GM10847 (cell line): Measurements from ENCODE around the gene RSPH9.

ENCODE experiments used
- POLR2A ChIP-seq: IDR thresholded peaks from 2 replicates; pipeline ENCODE4 v1.6.1; 2011; ENCODE audit not compliant: insufficient read length; ENCODE audit errors: extremely low read depth

The RSPH9 gene

DNA sequence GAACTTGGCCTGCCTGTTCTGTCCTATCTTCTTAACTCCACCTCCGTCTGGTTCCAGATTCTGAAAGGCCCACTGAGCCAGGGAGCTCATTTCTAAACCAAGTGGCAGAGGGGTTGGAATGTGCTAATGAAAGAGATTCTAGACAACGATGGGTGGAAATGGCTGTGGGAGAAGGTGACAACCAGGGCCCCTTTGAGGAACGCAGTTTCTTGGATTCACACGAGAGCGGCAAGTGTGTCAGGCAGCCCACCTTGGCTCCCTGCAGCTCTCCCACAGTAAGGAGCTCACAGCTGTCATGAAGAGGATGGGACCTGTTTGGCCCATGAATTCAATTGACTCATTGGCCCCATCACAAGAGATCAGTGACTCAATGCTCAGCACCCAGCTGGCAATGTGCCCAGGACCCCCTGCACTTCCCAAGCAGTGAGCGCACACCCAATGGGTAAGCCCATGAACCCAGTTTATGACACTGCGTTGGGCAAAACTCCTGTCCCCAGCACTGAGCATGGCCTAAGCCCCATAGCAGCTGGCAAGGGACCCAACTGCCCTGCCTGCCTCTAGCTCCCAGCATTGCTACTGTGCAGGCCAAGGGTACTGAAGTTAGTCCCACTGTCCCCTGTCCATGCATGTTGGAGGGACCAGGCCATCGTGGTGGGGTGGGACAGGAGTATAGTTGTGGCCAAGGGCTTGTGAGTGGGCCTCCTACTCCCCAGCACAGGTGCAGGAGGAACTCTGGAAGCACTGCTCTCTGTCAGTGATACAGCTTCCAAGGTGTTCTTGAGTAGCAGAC, 26.4 kb downstream of the RSPH9 start:
- no peak for TF ChIP-seq POLR2A

DNA sequence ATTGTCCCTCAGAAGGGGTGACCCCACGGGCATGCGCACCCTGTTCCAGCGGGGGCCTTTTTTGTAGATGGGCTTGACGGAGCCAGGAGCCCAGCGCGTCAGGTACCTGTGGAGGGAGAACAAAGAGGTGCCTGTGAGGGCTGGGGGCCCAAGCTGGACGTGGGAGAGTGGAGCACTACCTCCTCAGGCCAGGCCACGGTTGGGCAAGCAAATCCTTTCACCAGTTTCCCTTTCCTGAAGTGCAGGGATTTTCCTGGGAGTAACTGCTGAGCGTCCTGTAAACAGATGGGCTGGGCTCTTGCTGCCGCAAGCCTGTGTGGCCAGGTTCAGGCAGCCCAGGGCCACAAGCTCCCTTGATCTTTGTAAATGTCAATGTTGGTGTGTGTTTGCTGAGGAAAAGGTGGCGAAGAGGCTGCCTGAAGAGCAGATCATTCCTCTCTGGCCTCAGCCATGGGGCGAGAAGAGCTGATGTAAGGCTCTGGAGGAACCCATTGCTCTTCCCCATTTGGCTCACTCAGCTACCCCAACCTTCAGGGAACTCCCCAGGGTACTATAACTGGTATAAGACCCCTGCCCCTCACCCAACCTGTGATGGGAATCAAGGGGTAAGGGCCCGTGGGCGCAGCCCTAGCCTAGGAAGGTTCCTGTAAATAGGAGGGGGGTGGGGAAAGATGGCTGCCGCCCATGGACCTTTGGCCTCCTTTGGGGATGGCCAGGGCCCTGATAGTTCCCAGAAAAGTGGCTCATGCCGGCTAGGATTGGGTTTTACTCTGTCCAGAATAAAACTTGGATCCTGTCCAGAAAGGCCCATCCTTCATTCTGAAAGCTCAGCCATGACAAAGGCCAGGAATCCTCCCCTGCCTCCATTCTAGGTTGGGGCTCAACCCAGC, 27.2 kb downstream of the RSPH9 start:
- TF ChIP-seq POLR2A = no peak

DNA sequence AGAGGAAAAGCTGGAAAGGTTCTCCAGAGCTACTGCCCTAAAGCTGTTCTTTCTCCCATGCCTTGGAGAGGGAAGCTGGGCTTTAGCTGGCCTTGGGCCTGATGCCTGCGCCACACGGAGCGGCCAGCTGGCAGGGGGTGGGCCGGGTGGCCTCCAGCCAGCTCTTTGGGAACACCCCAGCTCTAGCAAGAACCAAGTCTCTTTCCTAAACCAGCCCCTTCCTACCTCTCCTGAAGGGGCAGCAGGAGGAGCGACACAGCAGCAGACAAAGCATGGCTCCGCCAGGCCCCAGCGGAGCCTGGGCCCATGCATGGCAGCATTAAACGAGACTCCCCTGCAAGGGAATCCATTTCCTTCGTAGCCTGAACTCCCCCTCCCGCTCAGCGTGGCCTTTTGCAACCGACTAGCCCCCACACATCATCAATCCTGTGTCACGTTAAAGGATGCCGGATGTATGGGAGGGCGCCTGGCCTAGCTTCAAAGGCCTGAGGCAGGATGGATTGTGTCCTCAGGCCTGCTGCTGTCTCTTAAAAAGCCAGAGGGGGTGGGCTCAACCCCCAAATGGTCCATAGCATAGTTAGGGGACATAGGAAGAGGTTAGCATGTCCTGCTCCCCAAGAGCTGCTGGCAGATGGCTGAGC, 28.7 kb downstream of the RSPH9 start:
- TF ChIP-seq POLR2A = no peak

DNA sequence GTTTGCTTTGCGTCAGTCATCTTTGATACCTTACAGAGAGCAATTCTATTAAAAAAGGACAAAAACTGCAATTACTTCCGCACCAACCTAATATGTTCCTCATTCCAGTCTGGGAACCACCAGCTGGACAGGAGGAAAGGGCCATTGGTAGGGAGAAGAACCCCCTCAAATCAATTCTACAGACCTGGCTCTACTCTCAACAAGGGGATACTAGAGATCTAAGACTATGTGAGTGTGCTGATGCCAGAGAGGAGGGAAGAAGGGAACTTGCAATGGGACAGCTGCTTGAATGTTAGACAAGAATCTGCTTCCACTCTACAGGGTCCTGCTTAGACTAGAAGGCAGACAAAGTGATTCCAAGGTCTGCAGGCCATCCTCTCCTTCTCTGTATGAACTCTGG, 29.5 kb downstream of the RSPH9 start:
- TF ChIP-seq POLR2A = no peak

DNA sequence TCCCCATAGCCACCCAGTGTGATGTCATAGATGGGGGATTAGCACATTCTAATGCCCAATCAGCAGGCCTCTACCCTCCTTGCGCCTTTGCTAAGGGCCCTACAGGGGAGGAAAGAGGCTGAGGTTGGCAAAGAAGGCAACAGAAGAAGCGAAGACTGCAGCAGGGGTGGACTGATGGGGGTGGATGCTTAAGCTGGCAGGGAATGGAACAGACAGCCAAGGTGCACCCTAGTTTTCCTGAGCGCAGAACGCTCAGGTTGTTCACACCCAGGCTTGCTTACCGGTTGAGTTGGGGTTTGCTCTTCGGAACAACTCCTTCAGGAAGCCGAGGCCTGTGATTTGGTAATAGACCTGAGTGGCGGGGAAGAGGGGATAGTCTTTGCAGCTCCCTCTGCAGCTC, 30.1 kb downstream of the RSPH9 start:
- TF ChIP-seq POLR2A = no peak

DNA sequence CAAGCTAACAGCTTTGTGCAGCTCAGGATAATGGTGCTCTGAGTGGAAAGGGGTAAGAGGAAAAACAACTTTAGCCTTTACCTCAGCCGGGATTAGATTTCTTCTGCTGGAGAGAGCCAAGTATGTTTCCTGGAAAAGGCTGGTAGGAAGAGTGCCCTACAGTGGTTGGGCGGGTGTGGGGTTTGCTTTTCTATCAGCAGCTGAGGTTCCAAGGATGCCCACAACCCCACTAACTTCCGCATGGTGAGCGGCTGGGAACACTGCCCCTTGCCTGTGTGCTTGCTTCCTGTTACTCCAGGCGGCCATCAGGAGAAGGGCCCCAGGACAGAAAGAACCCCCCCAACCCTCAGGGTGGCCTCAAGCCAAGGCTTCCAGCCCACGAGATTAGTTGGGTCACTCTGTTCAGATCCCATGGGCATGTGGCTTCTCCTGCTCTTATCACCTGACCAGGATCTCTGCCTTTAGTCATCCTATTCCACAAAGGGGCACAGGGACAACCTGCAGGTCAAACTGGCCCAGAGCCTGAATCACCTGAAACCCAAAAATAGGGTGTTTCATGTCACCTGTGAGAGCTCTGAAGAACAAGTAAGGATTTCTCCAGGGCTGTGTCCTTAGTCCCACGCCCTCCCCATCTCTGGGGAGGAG, 32.2 kb downstream of the RSPH9 start:
- TF ChIP-seq POLR2A = no peak

DNA sequence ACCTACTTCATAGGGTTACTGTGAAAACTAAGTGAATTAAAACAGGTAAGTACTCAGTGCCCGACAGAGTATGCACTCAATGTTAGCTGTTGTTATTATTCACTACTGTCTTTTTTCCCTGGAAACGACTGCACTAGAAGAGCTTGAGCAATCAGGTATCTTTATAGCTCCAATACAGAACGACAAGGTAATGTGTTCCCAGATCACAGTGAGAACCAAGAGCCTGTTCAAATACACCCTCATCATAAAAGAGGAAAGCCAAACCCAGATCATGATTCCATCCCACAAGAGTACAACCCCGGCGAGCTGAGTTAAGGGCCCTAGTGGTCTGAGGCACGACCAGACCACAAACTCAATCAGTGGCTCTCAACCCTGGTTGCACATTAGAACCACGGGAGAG, 32.9 kb downstream of the RSPH9 start:
- TF ChIP-seq POLR2A = no peak

DNA sequence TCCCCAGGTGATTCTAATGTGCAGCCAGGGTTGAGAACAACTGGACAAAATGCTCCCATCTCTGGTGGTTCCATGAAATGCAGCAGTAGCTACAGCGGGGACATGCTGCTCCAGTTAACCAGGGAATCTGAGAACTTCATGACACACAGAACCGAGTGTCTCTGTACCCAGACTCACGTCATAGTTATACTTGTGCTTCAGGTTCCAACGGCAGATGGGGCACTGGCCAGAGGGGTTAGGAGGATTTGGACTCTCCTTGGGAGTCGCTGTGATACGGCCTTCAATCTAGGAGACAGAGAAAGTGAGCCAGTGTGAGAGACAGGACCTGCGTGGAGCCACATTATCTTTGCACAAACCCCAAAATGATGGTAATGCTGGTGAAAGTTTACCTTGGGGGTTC, 33.5 kb downstream of the RSPH9 start:
- no peak for TF ChIP-seq POLR2A

DNA sequence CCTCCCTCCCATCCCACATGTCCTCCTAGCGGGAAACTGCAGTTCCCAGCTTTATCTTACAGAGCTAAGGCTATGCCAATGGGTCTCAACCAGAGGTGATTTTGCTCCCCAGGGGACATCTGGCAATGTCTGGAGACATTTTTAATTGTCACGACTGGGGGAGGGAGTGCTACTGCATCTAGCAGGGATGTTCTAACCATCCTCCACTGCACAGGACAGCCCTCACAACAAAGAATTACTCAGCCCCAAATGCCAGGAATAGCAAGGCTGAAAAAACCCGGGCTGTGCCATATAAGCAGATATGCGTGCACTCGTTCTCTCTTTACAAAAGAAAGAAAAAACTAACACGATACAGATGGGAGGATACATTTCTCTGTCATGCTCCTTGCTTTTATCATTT, 34.2 kb downstream of the RSPH9 start:
- no peak for TF ChIP-seq POLR2A

DNA sequence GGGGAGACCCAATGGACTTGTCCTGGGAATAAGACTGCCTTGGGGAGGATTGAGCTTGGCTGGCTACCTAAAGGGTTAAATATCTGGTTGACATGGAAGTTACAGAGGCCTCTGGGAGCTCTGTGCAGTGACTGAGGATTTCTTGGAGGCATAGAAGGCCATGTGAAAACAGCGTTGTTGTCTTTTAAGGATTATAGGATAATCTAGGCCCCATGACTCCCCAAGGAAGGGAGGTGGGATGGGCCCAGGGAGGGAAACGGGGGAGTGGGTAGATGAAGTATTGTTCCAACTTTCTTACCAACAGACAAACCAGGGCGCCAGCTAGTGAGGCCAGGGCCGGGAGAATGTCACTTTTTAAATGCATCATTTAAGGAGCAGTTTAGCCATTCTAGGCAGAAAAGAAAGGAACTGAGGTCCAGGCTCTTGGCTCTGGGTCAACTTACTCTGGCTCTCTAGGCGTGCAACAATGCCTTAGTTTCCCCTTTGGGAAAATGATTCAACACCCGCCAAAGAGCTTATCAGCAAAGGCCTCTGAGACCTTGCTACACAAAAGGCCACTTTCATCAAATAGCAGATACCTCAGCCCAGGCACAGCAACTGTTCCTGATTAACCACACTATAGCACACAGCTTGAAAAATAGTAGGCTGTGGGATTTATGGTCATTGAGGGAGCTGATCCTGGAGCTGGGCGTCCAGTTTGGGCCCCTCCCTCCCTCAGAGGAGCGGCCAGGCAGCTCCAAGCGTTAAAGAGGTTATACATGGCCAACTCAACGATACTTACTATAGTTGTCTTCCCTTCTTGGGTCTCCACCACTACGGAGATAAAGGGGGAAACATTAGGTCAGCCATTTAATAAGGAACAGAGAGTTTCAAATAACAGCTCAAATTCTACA, 35.7 kb downstream of the RSPH9 start:
- no peak for TF ChIP-seq POLR2A

DNA sequence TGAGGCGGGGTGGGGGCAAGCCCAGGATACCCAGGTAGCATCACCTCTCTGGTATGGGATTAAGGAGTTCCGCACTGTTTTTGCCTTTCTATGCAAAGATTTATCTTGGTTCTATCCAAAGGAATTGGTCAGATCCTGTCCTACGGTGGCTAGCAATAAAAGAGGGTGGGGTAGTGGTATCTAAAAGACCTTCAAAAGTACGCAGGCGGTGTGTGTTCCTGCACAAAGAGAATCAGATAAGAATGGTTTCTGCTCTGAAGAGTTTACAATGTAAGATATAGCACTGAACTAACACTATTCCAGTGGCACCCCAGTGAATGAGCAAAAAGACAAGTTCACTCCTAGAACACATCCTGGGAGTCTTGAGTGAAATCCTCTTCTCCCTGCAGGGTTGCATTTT, 36.5 kb downstream of the RSPH9 start:
- no peak for TF ChIP-seq POLR2A

DNA sequence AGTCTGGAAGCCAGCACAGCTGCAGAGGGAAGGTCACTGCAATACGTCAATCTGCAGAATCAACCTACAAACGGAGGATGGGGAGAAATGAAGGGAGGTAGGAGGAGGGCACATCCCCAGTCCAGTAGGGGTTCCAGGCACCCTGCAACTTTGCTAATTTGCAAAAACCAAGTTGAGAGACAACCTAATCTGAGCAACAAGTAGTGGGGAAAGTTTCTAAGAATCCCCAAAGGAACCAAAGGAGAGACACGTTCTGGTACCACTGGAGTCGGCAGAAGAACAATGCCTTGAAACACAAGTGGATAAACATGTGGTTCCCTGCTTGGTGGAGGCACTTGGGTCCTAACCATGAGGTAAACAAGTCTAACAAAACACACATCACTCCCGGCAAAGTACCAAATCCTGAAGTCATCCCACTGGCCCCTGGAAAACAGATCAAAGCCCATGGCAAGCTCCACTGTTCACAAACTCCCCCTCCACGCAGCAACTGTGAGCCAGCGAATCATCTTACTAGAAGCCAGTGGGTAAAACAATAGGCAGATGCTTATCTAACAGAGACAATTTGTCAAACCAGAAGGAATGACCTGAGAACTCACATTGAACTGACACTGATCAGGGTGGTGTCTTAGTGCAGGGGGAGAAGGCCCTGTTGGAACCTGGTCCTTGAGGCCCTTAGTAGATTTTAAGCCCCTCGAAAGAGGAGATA, 38.0 kb downstream of the RSPH9 start:
- no peak for TF ChIP-seq POLR2A

DNA sequence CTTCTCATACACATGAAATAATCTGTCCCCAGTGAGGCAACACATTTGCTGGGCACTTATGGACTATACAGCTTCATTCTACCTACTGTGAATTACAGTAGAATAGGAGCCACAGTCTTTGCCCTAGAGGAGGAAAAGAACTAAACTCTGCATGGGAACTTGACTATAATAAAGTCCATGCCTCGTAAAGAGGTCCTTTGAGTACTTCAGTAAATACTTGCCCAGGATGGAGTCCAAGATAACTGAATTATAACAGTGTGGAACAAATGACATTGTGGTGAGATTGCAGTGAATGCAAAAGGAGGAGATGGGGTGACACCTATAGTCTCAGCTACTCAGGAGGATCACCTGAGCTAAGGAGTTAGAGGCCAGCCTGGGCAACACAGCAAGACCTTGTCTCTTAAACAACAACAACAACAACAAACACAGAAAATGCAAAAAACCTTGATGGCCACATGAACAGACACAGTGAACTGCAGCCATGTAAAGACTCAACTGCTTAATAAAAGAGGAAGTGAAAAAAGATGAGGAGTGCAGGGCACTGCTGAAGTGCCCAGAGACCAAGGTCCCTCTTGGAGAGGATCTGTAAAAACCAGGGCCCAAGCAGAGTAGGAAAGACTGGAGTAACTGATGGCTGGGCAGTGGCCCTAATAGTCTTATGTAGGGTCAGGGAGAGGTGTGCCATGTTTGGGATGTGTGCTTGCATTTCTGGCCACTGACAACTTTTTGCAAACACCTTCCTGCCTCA, 39.0 kb downstream of the RSPH9 start:
- no peak for TF ChIP-seq POLR2A
